Mesenchymal stem cell (in vitro differentiated cells and primary cell): ENCODE results near the gene TMEM109. TPM values are rescaled to one million over a fixed set of nuclear protein-coding genes. Genes with fewer than 3 reads are reported as not detected.

ENCODE experiments used
- DNase-seq: peaks from one replicate; pipeline ENCODE4 v3.0.0-alpha.2; 2013
- H2AFZ ChIP-seq: one replicate; pipeline ENCODE4 v1.6.1; 2013; ENCODE audit warnings: low read depth, mild to moderate bottlenecking, control low read depth, inconsistent platforms, low read length, moderate library complexity
- H2AK5ac ChIP-seq: 2 replicates; pipeline ENCODE4 v1.6.1; 2013; ENCODE audit warnings: low read length, moderate library complexity, mild to moderate bottlenecking, inconsistent platforms; ENCODE audit not compliant: severe bottlenecking
- H2BK120ac ChIP-seq: one replicate; pipeline ENCODE4 v1.6.1; 2013; ENCODE audit warnings: low read depth, mild to moderate bottlenecking, inconsistent platforms, low read length, moderate library complexity
- H2BK12ac ChIP-seq, 2 experiments: one replicate each; pipeline ENCODE4 v1.6.1; 2013; ENCODE audit warnings: inconsistent platforms in 2 of 2, low read length in 2 of 2, mild to moderate bottlenecking in 2 of 2, moderate library complexity in 2 of 2, control low read depth in 1 of 2
- H2BK15ac ChIP-seq: one replicate; pipeline ENCODE4 v1.6.1; 2013; ENCODE audit warnings: mild to moderate bottlenecking, low read depth, inconsistent platforms; ENCODE audit not compliant: poor library complexity, severe bottlenecking
- H2BK5ac ChIP-seq: 2 replicates; pipeline ENCODE4 v1.6.1; 2013; ENCODE audit warnings: low read depth, mild to moderate bottlenecking, low read length, control low read depth, inconsistent platforms; ENCODE audit not compliant: poor library complexity, severe bottlenecking
- H3K14ac ChIP-seq, 2 experiments: one replicate each; pipeline ENCODE4 v1.6.1; 2013; ENCODE audit warnings: inconsistent platforms in 2 of 2, low read length in 2 of 2, control low read depth in 1 of 2, mild to moderate bottlenecking in 1 of 2, moderate library complexity in 1 of 2
- H3K18ac ChIP-seq, 2 experiments: one replicate each; pipeline ENCODE4 v1.6.1; 2013; ENCODE audit warnings: inconsistent platforms in 2 of 2, low read length in 2 of 2, control low read depth in 1 of 2, low read depth in 1 of 2, mild to moderate bottlenecking in 1 of 2
- H3K23ac ChIP-seq, 2 experiments: one replicate each; pipeline ENCODE4 v1.6.1; 2013; ENCODE audit warnings: inconsistent platforms in 2 of 2, low read length in 2 of 2, mild to moderate bottlenecking in 2 of 2, moderate library complexity in 2 of 2, control low read depth in 1 of 2
- H3K27ac ChIP-seq: 2 replicates; pipeline ENCODE4 v1.5.1; 2013; ENCODE audit warnings: mild to moderate bottlenecking, moderate library complexity, low read length, control low read depth, inconsistent platforms; ENCODE audit not compliant: poor library complexity, severe bottlenecking
- H3K27me3 ChIP-seq, 2 experiments: 2 replicates each; pipeline versions ENCODE4 v1.6.1 to v1.7.0; 2013; ENCODE audit warnings: low read length in 2 of 2, mild to moderate bottlenecking in 2 of 2, moderate library complexity in 2 of 2, control low read depth in 1 of 2, inconsistent platforms in 1 of 2; ENCODE audit not compliant: control insufficient read depth in 1 of 2, insufficient read depth in 1 of 2
- H3K36me3 ChIP-seq, 2 experiments: 2 replicates each; pipeline versions ENCODE4 v1.6.1 to v1.7.0; 2013; ENCODE audit warnings: low read length in 2 of 2, control low read depth in 1 of 2, inconsistent platforms in 1 of 2, low read depth in 1 of 2, mild to moderate bottlenecking in 1 of 2; ENCODE audit not compliant: insufficient read depth in 2 of 2, control insufficient read depth in 1 of 2
- H3K4ac ChIP-seq, 2 experiments: one replicate each; pipeline ENCODE4 v1.6.1; 2013; ENCODE audit warnings: inconsistent platforms in 2 of 2, low read length in 2 of 2, mild to moderate bottlenecking in 2 of 2, moderate library complexity in 2 of 2, control low read depth in 1 of 2, low read depth in 1 of 2
- H3K4me1 ChIP-seq: 2 replicates; pipeline ENCODE4 v1.6.1; 2013; ENCODE audit warnings: low read depth, low read length, control low read depth; ENCODE audit not compliant: control insufficient read depth, insufficient read depth
- H3K4me2 ChIP-seq: 2 replicates; pipeline ENCODE4 v1.6.1; 2013; ENCODE audit warnings: low read length, mild to moderate bottlenecking, inconsistent platforms; ENCODE audit not compliant: poor library complexity, severe bottlenecking
- H3K4me3 ChIP-seq, 2 experiments: 2 replicates each; pipeline versions ENCODE4 v1.5.1 to v1.7.0; 2013; ENCODE audit warnings: low read length in 2 of 2, mild to moderate bottlenecking in 2 of 2, control low read depth in 1 of 2, low read depth in 1 of 2; ENCODE audit not compliant: insufficient read depth in 1 of 2
- H3K79me1 ChIP-seq: replicated peaks from 2 replicates; pipeline ENCODE4 v1.6.1; 2013; ENCODE audit warnings: mild to moderate bottlenecking, control low read depth, low read length, inconsistent platforms; ENCODE audit not compliant: poor library complexity, severe bottlenecking
- H3K9ac ChIP-seq: 2 replicates; pipeline ENCODE4 v1.7.0; 2013; ENCODE audit warnings: mild to moderate bottlenecking, low read length, moderate library complexity
- H3K9me3 ChIP-seq: 2 replicates; pipeline ENCODE4 v1.7.0; 2013; ENCODE audit warnings: mild to moderate bottlenecking, low read length; ENCODE audit not compliant: control insufficient read depth
- H4K8ac ChIP-seq: one replicate; pipeline ENCODE4 v1.6.1; 2013; ENCODE audit warnings: inconsistent platforms, mild to moderate bottlenecking, low read length, moderate library complexity
- H4K91ac ChIP-seq: one replicate; pipeline ENCODE4 v1.6.1; 2013; ENCODE audit warnings: mild to moderate bottlenecking, low read length, inconsistent platforms
- WGBS: methylation state at CpG from one replicate; pipeline ENCODE4 v1.1.7; 2013; ENCODE audit warnings: mixed read lengths; 5-methylcytosine and 5-hydroxymethylcytosine counted together
- polyA plus RNA-seq, 2 experiments: library from polyadenylated mRNA; stranded (reverse); fragments of 200-250 nt; gene quantifications; one replicate each; pipeline ENCODE4 v1.2.3, GENCODE V29; 2013

The TMEM109 gene
- polyA plus RNA-seq (2013, experiment 1 of 2): 107 TPM
- 104 TPM for polyA plus RNA-seq (2013, experiment 2 of 2)

GRCh38 chr11:60913793-60914632, at the start of gene TMEM109:
Gene TMEM109, plus strand, starts transcription at chr11:60914158. Its CDS starts 5,536 bp downstream, at chr11:60919694.
- H2AFZ ChIP-seq: peak within 1 kb of the TSS; percentile 94
- peak within 1 kb of the TSS; percentile 96 for H3K4me2 ChIP-seq
- H3K4me3 ChIP-seq: peak within 1 kb of the TSS; percentile 86 to 87
- peak within 1 kb of the TSS in 1 of 2 experiments; percentile 84 for H3K14ac ChIP-seq
- DNase-seq: peak; percentile 94
- peak within 1 kb of the TSS; percentile 88 for H4K8ac ChIP-seq
- H3K9me3 ChIP-seq: no peaks in the 10 kb centered on the region
- no peak within 1 kb of the TSS for H2AK5ac ChIP-seq
- peak within 1 kb of the TSS; percentile 76 for H4K91ac ChIP-seq
- H3K4me1 ChIP-seq: peaks cover 22% of the 10 kb centered on the region
- under 1% methylated on average over 55 of the region's 70 CpGs for WGBS
- H3K27ac ChIP-seq: peak within 1 kb of the TSS; percentile 99
- peak within 1 kb of the TSS; percentile 59 for H2BK5ac ChIP-seq
- H2BK120ac ChIP-seq: peak within 1 kb of the TSS; percentile 71
- H3K4ac ChIP-seq: peak within 1 kb of the TSS; percentile 42 to 66
- H3K27me3 ChIP-seq: peaks cover 5 to 11% of the 10 kb centered on the region in 2 experiments
- peak within 1 kb of the TSS in 1 of 2 experiments; percentile 96 for H3K23ac ChIP-seq
- peak within 1 kb of the TSS in 1 of 2 experiments; percentile 15 for H2BK12ac ChIP-seq
- peak within 1 kb of the TSS; percentile 75 to 77 for H3K18ac ChIP-seq
- H3K9ac ChIP-seq: peak within 1 kb of the TSS; percentile 89
- peak within 1 kb of the TSS; percentile 60 for H2BK15ac ChIP-seq
- no peaks in the 10 kb centered on the region for H3K36me3 ChIP-seq
- peaks cover 15% of the 10 kb centered on the region for H3K79me1 ChIP-seq

- Histone ChIP-seq H3K4me2 (no peak overlapping the region), H2BK5ac (no peak overlapping the region), H3K36me3 (no peaks in the 10 kb centered on the region), H3K79me1 (no peaks in the 10 kb centered on the region), H3K18ac (no peak overlapping the region), H3K9ac (no peak overlapping the region), H3K4me3 (no peak overlapping the region), H2BK120ac (no peak overlapping the region), H3K9me3 (no peaks in the 10 kb centered on the region), H3K4ac (no peak overlapping the region), H3K27ac (no peak overlapping the region), H4K91ac (no peak overlapping the region), H2AK5ac (no peak overlapping the region), H3K14ac (no peak overlapping the region), H2AFZ (no peak overlapping the region), H4K8ac (no peak overlapping the region), H2BK12ac (no peak overlapping the region), H2BK15ac (no peak overlapping the region), H3K23ac (no peak overlapping the region), H3K27me3 (peaks cover 0 to 19% of the 10 kb centered on the region in 2 experiments), H3K4me1 (peaks cover 16% of the 10 kb centered on the region)
- WGBS: 83% methylated on average over 7 of the region's 7 CpGs
- no peak for DNase-seq
Measured at GRCh38 chr11:60864856-60865513, 49.0 kb upstream of the TMEM109 start.

- peak within 1 kb of the TSS; percentile 80 for H2AK5ac ChIP-seq
- H3K4me1 ChIP-seq: peaks cover 25% of the 10 kb centered on the region
- no peak within 1 kb of the TSS for H2BK5ac ChIP-seq
- H3K4me2 ChIP-seq: no peak within 1 kb of the TSS
- DNase-seq: no peak
- H4K8ac ChIP-seq: peak within 1 kb of the TSS; percentile 70
- H3K23ac ChIP-seq: no peak within 1 kb of the TSS
- no peak within 1 kb of the TSS for H2BK15ac ChIP-seq
- no peak within 1 kb of the TSS for H4K91ac ChIP-seq
- H2BK12ac ChIP-seq: peak within 1 kb of the TSS; percentile 4 to 10
- H3K36me3 ChIP-seq: peaks cover 0 to 4% of the 10 kb centered on the region in 2 experiments
- H2AFZ ChIP-seq: no peak within 1 kb of the TSS
- no peak within 1 kb of the TSS for H3K4ac ChIP-seq
- no peaks in the 10 kb centered on the region for H3K79me1 ChIP-seq
- H3K9me3 ChIP-seq: no peaks in the 10 kb centered on the region
- H3K4me3 ChIP-seq: no peak within 1 kb of the TSS
- no peak within 1 kb of the TSS for H2BK120ac ChIP-seq
- H3K27me3 ChIP-seq: peaks cover 0 to 14% of the 10 kb centered on the region in 2 experiments
- no peak within 1 kb of the TSS for H3K9ac ChIP-seq
- H3K27ac ChIP-seq: peak within 1 kb of the TSS; percentile 24
- H3K14ac ChIP-seq: peak within 1 kb of the TSS in 1 of 2 experiments; percentile 28
- WGBS: 68% methylated on average over 12 of the region's 13 CpGs
- no peak within 1 kb of the TSS for H3K18ac ChIP-seq
Measured at GRCh38 chr11:60866911-60867870, 46.8 kb upstream of the TMEM109 start, which contains the start of gene ZP1. Gene ZP1, plus strand, starts transcription at chr11:60867542. Its CDS starts 20 bp downstream, at chr11:60867562.
